Vagina (tissue), 2 donors: ENCODE results near the gene CHMP5.

Experiments
- POLR2A ChIP-seq, 2 donors: fragments of 450-650 bp; IDR thresholded peaks; one replicate each; pipeline ENCODE4 v1.6.1; 2017; ENCODE audit warnings: antibody characterized with exemption in 2 of 2, mild to moderate bottlenecking in 2 of 2, moderate library complexity in 2 of 2
- TF ChIP-seq, protein P1 (sequence below), 3 experiments: fragments of 450-650 bp in 2 of 3; fragments of 200-600 bp in 1 of 3; sonication (generic) in 1 of 3; IDR thresholded peaks; one replicate each; pipeline ENCODE4 v1.5.1; 2017 to 2019; ENCODE audit warnings: antibody characterized with exemption in 3 of 3, mild to moderate bottlenecking in 2 of 3, moderate library complexity in 2 of 3

DNA sequence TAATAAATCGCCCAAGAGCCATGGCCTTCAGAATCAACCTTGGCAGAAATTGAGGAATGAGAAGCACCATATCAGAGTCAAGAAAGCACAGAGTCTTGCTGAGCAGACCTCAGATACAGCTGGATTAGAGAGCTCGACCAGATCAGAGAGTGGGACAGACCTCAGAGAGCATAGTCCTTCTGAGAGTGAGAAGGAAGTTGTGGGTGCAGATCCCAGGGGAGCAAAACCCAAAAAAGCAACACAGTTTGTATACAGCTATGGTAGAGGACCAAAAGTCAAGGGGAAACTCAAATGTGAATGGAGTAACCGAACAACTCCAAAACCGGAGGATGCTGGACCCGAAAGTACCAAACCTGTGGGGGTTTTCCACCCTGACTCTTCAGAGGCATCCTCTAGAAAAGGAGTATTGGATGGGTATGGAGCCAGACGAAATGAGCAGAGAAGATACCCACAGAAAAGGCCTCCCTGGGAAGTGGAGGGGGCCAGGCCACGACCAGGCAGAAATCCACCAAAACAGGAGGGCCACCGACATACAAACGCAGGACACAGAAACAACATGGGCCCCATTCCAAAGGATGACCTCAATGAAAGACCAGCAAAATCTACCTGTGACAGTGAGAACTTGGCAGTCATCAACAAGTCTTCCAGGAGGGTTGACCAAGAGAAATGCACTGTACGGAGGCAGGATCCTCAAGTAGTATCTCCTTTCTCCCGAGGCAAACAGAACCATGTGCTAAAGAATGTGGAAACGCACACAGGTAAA, 30.0 kb downstream of the CHMP5 start:
- TF ChIP-seq, protein P1, sequence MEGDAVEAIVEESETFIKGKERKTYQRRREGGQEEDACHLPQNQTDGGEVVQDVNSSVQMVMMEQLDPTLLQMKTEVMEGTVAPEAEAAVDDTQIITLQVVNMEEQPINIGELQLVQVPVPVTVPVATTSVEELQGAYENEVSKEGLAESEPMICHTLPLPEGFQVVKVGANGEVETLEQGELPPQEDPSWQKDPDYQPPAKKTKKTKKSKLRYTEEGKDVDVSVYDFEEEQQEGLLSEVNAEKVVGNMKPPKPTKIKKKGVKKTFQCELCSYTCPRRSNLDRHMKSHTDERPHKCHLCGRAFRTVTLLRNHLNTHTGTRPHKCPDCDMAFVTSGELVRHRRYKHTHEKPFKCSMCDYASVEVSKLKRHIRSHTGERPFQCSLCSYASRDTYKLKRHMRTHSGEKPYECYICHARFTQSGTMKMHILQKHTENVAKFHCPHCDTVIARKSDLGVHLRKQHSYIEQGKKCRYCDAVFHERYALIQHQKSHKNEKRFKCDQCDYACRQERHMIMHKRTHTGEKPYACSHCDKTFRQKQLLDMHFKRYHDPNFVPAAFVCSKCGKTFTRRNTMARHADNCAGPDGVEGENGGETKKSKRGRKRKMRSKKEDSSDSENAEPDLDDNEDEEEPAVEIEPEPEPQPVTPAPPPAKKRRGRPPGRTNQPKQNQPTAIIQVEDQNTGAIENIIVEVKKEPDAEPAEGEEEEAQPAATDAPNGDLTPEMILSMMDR (IDR thresholded peaks at IDR 0.05), result no peak
- TF ChIP-seq POLR2A (IDR thresholded peaks at IDR 0.05), result no peak
